ENCODE data around the gene DEAF1.

The DEAF1 gene

DNA sequence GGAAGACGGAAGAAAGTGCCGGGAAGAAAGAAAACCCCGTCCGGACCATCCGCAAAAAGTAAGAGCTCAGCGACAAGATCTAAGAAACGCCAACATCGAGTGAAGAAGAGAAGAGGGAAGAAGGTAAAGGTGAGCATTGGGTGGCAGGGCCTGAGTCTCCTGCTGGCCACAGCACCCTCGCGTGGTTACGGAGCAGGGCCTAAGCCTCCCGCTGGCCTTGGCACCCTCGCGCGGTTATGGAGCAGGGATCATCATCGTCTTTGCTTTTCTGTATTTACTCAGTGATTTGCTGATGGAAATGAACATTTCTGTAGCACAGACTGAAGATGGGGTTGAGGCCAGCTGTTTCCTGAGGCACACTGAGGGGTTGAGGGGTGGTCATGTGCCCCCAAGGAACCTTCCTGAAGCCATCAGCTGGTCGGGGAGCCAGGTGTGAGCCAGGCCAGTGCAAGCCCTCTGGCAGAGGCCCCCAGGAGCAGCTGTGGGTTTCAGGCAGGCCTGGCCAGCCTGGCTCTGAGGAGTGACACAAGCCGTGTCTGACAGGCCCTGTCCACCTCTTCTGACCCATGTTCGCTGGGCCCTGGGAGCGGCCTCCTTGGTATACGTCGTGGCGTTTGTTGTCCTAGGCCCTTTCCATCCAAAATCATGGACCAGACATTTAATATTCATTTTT, 93.3 kb downstream of the DEAF1 start:
- H3K27ac ChIP-seq, result no peak overlapping the region
- DNase-seq (ENCODE audit: low read depth, low spot score), result no peak

DNA sequence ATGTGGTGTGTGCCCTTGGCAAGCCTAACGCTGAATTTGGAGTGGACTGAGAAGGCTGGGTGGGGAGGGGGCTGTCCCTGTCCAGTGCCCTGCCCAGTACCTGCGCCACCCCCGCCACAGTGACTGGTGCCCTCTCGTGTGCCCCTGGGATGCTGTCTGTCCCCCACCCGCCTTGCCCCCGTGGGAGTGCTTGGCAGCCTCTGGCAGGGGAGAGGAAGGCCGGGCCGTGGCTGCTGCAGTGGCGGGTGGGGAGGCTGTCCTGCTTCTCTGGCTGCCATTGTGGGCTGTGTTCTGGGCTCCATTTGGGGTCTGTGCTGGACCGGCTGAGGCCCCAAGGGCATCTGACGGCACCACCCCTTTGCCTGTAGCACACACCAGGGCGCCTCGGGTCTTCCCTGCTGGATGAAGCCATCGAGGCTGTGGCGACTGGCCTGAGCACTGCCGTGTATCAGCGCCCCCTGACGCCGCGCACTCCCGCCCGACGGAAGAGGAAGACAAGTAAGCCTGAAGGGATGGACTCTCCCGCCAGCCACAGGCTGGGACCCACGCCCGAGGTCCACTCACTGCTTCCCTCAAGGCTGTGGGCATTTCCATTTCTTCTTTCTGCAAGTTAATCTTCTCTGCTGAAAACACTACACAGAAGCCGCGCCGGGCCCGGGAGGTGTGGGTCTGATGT, 96.9 kb downstream of the DEAF1 start:
- no peak overlapping the region for H3K27ac ChIP-seq
- DNase-seq (ENCODE audit: low read depth, low spot score), result no peak

GRCh38 chr11:597166-597725, 97.8 kb downstream of the DEAF1 start:
- DNase-seq (ENCODE audit: low read depth, low spot score), result no peak
- H3K27ac ChIP-seq, result no peak overlapping the region

- no peak overlapping the region for H3K27ac ChIP-seq
- DNase-seq (ENCODE audit: low read depth, low spot score), result no peak
Observed at GRCh38 chr11:596374-596773, 98.6 kb downstream of the DEAF1 start.

GRCh38 chr11:595400-595799, 99.6 kb downstream of the DEAF1 start:
- no peak for DNase-seq (ENCODE audit: low read depth, low spot score)
- H3K27ac ChIP-seq, result no peak overlapping the region

Data from epithelial cell of prostate (primary cell).